Sigmoid colon (tissue), 4 donors: ENCODE data around the gene RAX2.

Experiments
- EP300 ChIP-seq, 4 donors: sonication (generic); formaldehyde crosslinking; IDR thresholded peaks; one replicate each; pipeline ENCODE4 v1.6.1; 2017; ENCODE audit warnings: antibody characterized with exemption in 4 of 4
- TF ChIP-seq, protein P1 (sequence below), 4 experiments: fragments of 450-650 bp in 3 of 4; fragments of 200-600 bp in 1 of 4; IDR thresholded peaks; one replicate each; pipeline ENCODE4 v1.5.1; 2016 to 2019; ENCODE audit warnings: antibody characterized with exemption in 4 of 4, mild to moderate bottlenecking in 3 of 4, moderate library complexity in 2 of 4

DNA sequence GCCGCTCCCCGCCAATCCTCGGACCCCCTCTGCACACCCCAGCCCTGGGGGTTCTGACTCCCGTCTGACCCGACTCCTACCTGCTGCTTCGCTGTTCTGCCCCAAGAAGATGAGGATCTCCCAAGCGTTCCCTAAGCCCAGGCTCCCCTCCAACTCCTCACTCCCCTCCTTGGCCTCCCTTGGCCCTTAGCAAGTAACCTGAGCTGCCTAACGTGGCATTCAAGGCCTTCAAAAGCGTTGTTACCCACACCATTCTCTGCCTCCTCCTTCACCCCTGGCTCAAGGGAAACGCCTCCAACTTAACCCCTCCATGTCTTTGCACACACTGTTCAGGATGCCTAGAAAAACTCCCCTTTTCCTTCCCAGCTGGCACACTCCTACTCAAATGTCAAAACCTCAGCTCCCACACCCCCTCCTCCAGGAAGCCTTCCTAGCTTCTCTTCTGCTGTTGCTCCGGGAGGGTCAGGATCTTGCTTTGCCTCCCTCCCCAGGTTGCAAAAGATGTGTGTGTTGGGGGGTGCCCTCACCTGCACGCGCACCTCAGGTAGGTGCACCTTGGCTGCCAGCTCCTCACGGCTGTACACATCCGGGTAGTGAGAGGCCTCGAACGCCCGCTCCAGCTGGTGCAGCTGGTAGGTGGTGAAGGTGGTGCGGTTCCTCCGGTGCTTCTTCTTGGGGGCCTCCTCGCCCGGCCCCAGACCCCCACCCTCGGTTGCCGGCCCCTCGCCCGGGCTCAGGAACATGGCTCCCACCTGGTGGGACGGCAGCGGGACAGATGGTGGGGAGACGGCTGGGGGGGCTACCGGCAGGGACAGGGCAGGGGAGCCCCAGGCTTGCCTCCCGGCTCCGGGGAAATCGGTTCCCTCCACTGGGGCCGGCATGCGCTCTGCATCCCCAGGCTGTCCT lies 775 bp downstream of the RAX2 start:
- TF ChIP-seq, protein P1, sequence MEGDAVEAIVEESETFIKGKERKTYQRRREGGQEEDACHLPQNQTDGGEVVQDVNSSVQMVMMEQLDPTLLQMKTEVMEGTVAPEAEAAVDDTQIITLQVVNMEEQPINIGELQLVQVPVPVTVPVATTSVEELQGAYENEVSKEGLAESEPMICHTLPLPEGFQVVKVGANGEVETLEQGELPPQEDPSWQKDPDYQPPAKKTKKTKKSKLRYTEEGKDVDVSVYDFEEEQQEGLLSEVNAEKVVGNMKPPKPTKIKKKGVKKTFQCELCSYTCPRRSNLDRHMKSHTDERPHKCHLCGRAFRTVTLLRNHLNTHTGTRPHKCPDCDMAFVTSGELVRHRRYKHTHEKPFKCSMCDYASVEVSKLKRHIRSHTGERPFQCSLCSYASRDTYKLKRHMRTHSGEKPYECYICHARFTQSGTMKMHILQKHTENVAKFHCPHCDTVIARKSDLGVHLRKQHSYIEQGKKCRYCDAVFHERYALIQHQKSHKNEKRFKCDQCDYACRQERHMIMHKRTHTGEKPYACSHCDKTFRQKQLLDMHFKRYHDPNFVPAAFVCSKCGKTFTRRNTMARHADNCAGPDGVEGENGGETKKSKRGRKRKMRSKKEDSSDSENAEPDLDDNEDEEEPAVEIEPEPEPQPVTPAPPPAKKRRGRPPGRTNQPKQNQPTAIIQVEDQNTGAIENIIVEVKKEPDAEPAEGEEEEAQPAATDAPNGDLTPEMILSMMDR (IDR thresholded peaks at IDR 0.05): no peak
- no peak for TF ChIP-seq EP300 (IDR thresholded peaks at IDR 0.05)
